VCaP (cell line): ENCODE measurements around the gene SCGB1C1.

Source experiments
- H3K27ac ChIP-seq: fragments of 450-650 bp; 2 replicates; pipeline ENCODE4 v1.5.1; 2017
- TF ChIP-seq, protein P1 (sequence below): fragments of 450-650 bp; conservative IDR thresholded peaks from 2 replicates; pipeline ENCODE4 v1.5.1; 2017; ENCODE audit warnings: mild to moderate bottlenecking, moderate library complexity

SCGB1C1 gene

DNA sequence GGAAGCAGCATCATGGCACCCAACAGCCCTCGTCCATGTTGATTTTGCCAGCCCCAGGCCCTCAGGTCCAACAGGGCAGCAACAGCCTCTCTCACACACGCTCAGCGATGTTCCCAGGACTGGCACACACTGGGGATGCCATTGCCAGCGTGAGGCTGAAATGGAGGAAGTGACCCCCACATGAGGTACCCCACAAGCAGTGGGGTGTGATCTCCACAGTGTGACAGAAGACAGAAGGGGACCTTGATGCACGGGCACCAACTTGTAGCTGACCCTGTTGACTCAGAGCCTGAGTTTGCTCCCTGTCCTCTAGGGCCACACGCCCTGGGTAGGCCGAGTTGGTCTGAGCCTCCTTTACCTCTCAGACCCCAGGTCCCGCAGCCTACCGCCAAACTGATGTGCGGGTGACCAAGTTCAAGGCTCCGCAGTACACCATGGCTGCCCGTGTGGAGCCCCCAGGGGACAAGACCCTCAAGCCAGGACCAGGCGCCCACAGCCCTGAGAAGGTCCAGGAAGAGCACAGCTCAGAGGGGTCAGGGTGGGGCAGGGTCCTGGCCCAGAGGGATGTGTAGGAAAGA is 6.2 kb downstream of the SCGB1C1 start:
- TF ChIP-seq, protein P1, sequence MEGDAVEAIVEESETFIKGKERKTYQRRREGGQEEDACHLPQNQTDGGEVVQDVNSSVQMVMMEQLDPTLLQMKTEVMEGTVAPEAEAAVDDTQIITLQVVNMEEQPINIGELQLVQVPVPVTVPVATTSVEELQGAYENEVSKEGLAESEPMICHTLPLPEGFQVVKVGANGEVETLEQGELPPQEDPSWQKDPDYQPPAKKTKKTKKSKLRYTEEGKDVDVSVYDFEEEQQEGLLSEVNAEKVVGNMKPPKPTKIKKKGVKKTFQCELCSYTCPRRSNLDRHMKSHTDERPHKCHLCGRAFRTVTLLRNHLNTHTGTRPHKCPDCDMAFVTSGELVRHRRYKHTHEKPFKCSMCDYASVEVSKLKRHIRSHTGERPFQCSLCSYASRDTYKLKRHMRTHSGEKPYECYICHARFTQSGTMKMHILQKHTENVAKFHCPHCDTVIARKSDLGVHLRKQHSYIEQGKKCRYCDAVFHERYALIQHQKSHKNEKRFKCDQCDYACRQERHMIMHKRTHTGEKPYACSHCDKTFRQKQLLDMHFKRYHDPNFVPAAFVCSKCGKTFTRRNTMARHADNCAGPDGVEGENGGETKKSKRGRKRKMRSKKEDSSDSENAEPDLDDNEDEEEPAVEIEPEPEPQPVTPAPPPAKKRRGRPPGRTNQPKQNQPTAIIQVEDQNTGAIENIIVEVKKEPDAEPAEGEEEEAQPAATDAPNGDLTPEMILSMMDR: no peak
- no peak overlapping the region for H3K27ac ChIP-seq

DNA sequence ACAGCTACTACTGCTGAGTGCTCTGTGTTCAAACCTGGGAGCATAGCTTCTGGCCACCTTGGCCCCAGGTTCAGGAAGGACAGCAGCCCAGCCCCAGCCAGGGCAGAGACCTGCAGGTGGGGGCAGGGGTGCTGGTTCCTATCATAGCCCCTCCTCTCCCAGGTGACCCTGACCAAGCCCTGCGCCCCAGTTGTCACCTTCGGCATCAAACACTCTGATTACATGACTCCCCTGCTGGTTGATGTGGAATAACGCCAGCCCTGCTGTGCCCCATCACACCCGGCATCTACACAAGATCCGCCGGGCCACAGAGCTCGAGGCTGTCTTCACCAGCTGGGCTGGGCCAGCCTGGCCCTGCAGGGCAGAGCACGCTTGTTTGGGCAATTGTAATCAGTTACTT is 6.9 kb downstream of the SCGB1C1 start:
- no peak overlapping the region for H3K27ac ChIP-seq
- TF ChIP-seq, protein P1: no peak

DNA sequence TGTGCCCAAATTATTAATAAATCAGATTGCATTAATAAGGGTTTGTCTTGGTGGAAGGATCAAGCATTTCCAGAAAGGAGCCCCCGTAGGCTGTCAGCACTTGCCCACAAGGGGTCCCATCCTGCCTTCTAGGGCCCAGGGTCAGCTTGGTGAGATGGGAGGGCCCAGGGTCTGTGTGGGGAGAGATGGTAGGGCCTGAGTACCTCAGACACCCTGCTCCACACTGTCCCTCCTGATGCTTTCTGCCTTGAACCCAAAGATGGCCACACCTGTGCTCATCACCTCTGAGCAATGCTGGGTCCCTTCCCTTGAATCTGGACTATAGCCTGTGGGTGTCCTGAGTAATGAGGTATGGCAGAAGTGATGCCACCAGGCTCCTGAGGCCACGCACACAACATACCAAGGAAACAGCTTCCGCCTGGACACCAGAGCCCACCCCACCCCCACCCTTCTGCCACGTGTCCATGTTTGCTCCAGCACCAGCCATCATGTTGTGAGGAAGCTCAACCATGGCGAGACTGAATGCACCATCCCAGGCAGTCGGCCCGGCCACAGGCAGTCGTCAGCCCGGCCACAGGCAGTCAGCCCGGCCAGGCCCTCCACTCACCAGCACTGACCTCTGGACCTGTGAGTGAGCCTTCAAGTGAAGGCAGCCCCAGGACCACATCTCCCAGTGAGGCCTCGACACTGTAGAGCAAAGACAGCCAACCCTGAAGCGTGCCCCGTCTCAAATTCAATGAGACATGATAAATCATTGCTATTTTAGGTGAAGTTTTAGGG is 7.5 kb downstream of the SCGB1C1 start:
- no peak overlapping the region for H3K27ac ChIP-seq
- TF ChIP-seq, protein P1: no peak

DNA sequence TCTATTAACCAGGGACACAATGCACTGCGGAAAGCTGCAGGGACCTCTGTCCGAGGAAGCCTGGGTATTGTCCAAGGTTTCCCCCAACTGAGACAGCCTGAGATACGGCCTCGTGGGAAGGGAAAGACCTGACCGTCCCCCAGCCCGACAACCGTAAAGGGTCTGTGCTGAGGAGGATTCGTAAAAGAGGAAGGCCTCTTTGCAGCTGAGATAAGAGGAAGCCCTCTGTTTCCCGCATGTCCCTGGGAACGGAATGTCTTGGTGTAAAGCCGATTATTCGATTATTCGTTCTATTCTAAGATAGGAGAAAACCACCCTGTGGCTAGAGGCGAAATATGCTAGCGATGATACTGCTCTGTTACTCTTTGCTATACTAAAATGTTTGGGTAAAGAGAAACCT is 9.1 kb downstream of the SCGB1C1 start:
- TF ChIP-seq, protein P1: no peak
- H3K27ac ChIP-seq: no peak overlapping the region

DNA sequence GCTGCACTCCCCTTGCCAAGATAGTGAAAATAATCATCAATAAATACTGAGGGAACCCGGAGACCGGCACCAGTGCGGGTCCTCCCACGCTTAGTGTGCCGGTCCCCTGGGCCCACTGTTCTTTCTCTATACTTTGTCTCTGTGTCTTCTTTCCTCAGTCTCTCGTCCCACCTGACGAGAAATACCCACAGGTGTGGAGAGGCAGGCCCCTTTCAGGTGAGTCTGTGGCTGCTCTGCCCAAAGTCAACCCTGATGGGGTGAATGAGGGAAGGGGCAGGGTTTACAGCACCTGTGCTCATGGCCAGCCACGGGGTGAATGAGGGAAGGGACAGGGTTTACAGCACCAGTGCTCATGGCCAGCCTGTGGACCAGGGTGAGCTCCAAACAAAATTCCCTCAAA is 9.6 kb downstream of the SCGB1C1 start:
- H3K27ac ChIP-seq: no peak overlapping the region
- TF ChIP-seq, protein P1: no peak

DNA sequence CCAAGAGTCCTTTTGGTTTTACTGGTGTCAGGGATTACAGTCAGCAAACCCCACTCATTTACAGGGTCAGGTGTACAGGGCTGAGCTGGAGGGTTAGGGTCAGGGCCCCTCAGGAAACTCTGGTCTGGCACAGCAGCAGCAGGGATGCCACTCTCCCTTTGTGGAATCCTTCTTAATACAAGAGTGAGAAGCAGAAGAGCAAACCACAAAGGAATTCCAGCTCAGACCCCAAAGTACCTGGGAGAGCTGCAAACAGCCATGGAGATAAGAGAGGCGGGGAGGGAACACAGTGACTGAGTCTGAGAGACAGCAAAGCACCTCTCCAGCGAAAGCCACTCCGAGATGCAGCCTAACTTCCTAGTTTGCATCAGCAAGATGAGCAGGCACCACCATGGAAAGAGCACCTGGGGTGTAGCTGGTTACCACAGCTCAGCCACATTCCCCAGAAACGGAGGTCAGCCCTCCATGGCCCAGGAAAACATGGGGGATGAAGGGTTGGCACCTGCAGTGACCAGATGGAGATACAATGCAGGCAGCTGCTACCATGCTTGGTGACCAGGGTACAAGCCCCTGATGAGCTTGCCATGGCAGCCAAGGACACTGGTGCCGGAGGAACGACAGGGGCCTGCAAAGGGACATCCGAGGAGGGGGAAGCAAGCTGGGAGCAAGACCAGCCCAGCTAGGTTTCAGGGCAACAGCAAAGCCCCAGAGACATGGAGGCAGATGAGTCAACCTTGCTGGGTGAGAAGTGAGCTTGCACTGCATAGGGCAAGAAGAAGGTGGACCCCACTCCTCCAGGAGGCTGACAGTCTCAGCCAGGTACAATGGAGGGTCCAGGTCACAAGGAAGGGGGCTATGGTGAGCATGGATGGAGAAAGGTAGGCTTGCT is 10.4 kb downstream of the SCGB1C1 start:
- H3K27ac ChIP-seq: no peak overlapping the region
- TF ChIP-seq, protein P1: no peak

DNA sequence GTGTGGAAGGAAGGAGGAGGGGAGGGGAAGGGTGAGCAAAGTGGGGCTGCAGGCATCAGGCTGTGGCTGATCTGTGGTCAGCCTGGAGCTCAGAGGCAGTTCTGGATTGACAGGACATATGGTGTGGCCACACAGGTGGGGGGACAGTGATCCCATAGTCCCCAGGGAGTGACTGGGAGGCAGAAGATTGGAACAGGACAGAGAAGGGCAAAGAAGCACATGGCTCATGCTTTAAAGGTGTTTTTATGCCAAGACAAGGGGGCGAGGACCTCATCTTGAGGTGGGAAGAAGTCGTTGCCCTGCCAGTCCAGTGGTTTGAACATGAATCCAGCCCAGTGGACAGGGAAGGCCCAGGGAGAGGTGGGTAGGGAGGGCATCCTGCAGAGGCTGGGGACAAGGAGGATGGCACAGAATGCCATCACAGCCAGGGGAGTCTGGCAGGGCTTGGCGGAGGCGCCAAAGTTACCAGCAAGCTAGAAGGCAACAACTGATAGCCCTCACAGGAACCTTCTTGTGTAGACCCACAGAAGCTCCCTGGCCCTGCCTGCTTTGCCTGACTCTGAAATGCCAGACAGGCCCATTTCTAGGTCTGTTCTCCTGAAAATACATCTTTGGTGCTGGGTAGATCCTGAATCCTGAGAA is 11.2 kb downstream of the SCGB1C1 start:
- no peak overlapping the region for H3K27ac ChIP-seq
- TF ChIP-seq, protein P1: no peak
